SH-SY5Y (cell line): ENCODE measurements around the gene CNOT4.

Source experiments
- GATA2 ChIP-seq: IDR thresholded peaks from 2 replicates; pipeline ENCODE4 v1.6.1; 2011; ENCODE audit warnings: mild to moderate bottlenecking, low read depth, low read length
- GATA3 ChIP-seq: IDR thresholded peaks from 2 replicates; pipeline ENCODE4 v1.6.1; 2011; ENCODE audit warnings: low read depth, mild to moderate bottlenecking, low read length, moderate library complexity

GRCh38 chr7:135409845-135410542, 99.9 kb downstream of the CNOT4 start:
- TF ChIP-seq GATA2 (no peak), GATA3 (no peak)
